Neural progenitor cell (in vitro differentiated cells): Measurements from ENCODE around the gene KLRC4. TPM values are rescaled to one million over a fixed set of nuclear protein-coding genes. Genes with fewer than 3 reads are reported as not detected.
"Not testable (repeated sequence)": the region's sequence is repeated elsewhere in the genome, so short reads cannot be mapped to it uniquely, and the experiment has no call there.

Experiments
- DNase-seq: peaks from one replicate; pipeline ENCODE4 v3.0.0-alpha.2; 2016; ENCODE audit warnings: low spot score
- H2AFZ ChIP-seq: fragments of 200-600 bp; sonication (generic); replicated peaks from 2 replicates; pipeline ENCODE4 v1.6.1; 2016; ENCODE audit warnings: antibody characterized with exemption
- H3F3A ChIP-seq: fragments of 200-600 bp; sonication (generic); 2 replicates; pipeline ENCODE4 v1.6.1; 2016; ENCODE audit warnings: antibody characterized with exemption, low read depth
- H3K27ac ChIP-seq: fragments of 200-600 bp; sonication (generic); 2 replicates; pipeline ENCODE4 v1.5.1; 2016; ENCODE audit warnings: mild to moderate bottlenecking
- H3K27me3 ChIP-seq: fragments of 200-600 bp; sonication (generic); 2 replicates; pipeline ENCODE4 v1.6.1; 2016; ENCODE audit warnings: mild to moderate bottlenecking, moderate library complexity
- H3K36me3 ChIP-seq: fragments of 200-600 bp; sonication (generic); 2 replicates; pipeline ENCODE4 v1.5.1; 2016
- H3K4me1 ChIP-seq: fragments of 200-600 bp; sonication (generic); 2 replicates; pipeline ENCODE4 v1.6.1; 2016; ENCODE audit warnings: mixed run types
- H3K4me2 ChIP-seq: fragments of 200-600 bp; sonication (generic); 2 replicates; pipeline ENCODE4 v1.6.1; 2016
- H3K4me3 ChIP-seq: fragments of 200-600 bp; sonication (generic); 2 replicates; pipeline ENCODE4 v1.5.1; 2016
- H3K79me2 ChIP-seq: fragments of 200-600 bp; sonication (generic); 2 replicates; pipeline ENCODE4 v1.6.1; 2016; ENCODE audit warnings: low read depth
- H3K9ac ChIP-seq: fragments of 200-600 bp; sonication (generic); 2 replicates; pipeline ENCODE4 v1.6.1; 2016
- H3K9me3 ChIP-seq: fragments of 200-600 bp; sonication (generic); 2 replicates; pipeline ENCODE4 v1.5.1; 2016; ENCODE audit warnings: low read depth
- H4K20me1 ChIP-seq: fragments of 200-600 bp; sonication (generic); 2 replicates; pipeline ENCODE4 v1.6.1; 2016; ENCODE audit warnings: low read depth
- H3K27ac Mint-ChIP-seq: 3 replicates; pipeline ENCODE4 v1.8.0; 2021; ENCODE audit warnings: mixed read lengths
- H3K27me3 Mint-ChIP-seq: 2 replicates; pipeline ENCODE4 v1.8.0; 2022; ENCODE audit warnings: low read depth, mild to moderate bottlenecking, inconsistent platforms, moderate library complexity, mixed read lengths; ENCODE audit not compliant: insufficient read depth
- H3K36me3 Mint-ChIP-seq: 3 replicates; pipeline ENCODE4 v1.8.0; 2021; ENCODE audit warnings: mixed read lengths
- H3K4me1 Mint-ChIP-seq: 3 replicates; pipeline ENCODE4 v1.8.0; 2021; ENCODE audit warnings: mixed read lengths
- H3K4me3 Mint-ChIP-seq: 3 replicates; pipeline ENCODE4 v1.8.0; 2021; ENCODE audit warnings: mild to moderate bottlenecking, moderate library complexity, mixed read lengths
- H3K9me3 Mint-ChIP-seq: 3 replicates; pipeline ENCODE4 v1.8.0; 2020; ENCODE audit warnings: mixed read lengths
- CTCF ChIP-seq: fragments of 200-600 bp; sonication (generic); IDR thresholded peaks from 2 replicates; pipeline ENCODE4 v1.5.1; 2017; ENCODE audit warnings: antibody characterized with exemption, mild to moderate bottlenecking
- EZH2 ChIP-seq: fragments of 200-600 bp; sonication (generic); IDR thresholded peaks from 2 replicates; pipeline ENCODE4 v1.6.1; 2017; ENCODE audit warnings: antibody characterized with exemption, mild to moderate bottlenecking, moderate library complexity
- EZH2phosphoT487 ChIP-seq: fragments of 200-600 bp; sonication (generic); IDR thresholded peaks from 2 replicates; pipeline ENCODE4 v1.6.1; 2017; ENCODE audit warnings: antibody characterized with exemption
- total RNA-seq: library from RNA; depleted of rRNA; stranded (reverse); fragments of >200 nt; gene quantifications from 2 replicates; pipeline ENCODE4 v1.2.3, GENCODE V29; 2015; ENCODE audit warnings: low replicate concordance

Gene KLRC4
- total RNA-seq, 1 donor from 2014 or later, result not detected

- H3K27ac Mint-ChIP-seq, result no peak overlapping the region
- H3K4me3 Mint-ChIP-seq, result no peak overlapping the region
- Histone ChIP-seq H3K9me3 (no peaks in the 10 kb centered on the region), H3K4me3 (no peak overlapping the region), H3K4me1 (no peaks in the 10 kb centered on the region), H3F3A (no peaks in the 10 kb centered on the region), H4K20me1 (no peaks in the 10 kb centered on the region), H3K4me2 (no peak overlapping the region), H2AFZ (no peak overlapping the region), H3K27me3 (no peaks in the 10 kb centered on the region), H3K27ac (no peak overlapping the region), H3K36me3 (no peaks in the 10 kb centered on the region), H3K79me2 (no peaks in the 10 kb centered on the region), H3K9ac (no peak overlapping the region)
- TF ChIP-seq CTCF, result no peak
- H3K27me3 Mint-ChIP-seq, result no peaks in the 10 kb centered on the region
- no peak for DNase-seq
- no peaks in the 10 kb centered on the region for H3K36me3 Mint-ChIP-seq
- no peaks in the 10 kb centered on the region for H3K9me3 Mint-ChIP-seq
- no peaks in the 10 kb centered on the region for H3K4me1 Mint-ChIP-seq
These were observed 8.7 kb downstream of the KLRC4 start for GRCh38 chr12:10400829-10401228.

GRCh38 chr12:10398168-10398567 is 11.4 kb downstream of the KLRC4 start:
- H3K4me1 Mint-ChIP-seq, result no peaks in the 10 kb centered on the region
- no peaks in the 10 kb centered on the region for H3F3A ChIP-seq
- H3K27ac Mint-ChIP-seq, result no peak overlapping the region
- H3K9me3 ChIP-seq, result no peaks in the 10 kb centered on the region
- no peak overlapping the region for H3K4me2 ChIP-seq
- no peaks in the 10 kb centered on the region for H3K4me1 ChIP-seq
- no peaks in the 10 kb centered on the region for H4K20me1 ChIP-seq
- H3K36me3 Mint-ChIP-seq, result no peaks in the 10 kb centered on the region
- H3K36me3 ChIP-seq, result no peaks in the 10 kb centered on the region
- no peak overlapping the region for H3K4me3 ChIP-seq
- H3K9ac ChIP-seq, result no peak overlapping the region
- no peaks in the 10 kb centered on the region for H3K27me3 Mint-ChIP-seq
- H3K9me3 Mint-ChIP-seq, result no peaks in the 10 kb centered on the region
- no peak overlapping the region for H3K4me3 Mint-ChIP-seq
- H2AFZ ChIP-seq, result no peak overlapping the region
- no peak for DNase-seq
- H3K27me3 ChIP-seq, result no peaks in the 10 kb centered on the region
- H3K27ac ChIP-seq, result no peak overlapping the region
- no peak for TF ChIP-seq CTCF
- no peak for TF ChIP-seq EZH2phosphoT487
- no peak for TF ChIP-seq EZH2
- no peaks in the 10 kb centered on the region for H3K79me2 ChIP-seq

GRCh38 chr12:10397296-10397695 is 12.3 kb downstream of the KLRC4 start:
- Histone ChIP-seq H3K27me3 (no peaks in the 10 kb centered on the region), H3K79me2 (no peaks in the 10 kb centered on the region), H4K20me1 (no peaks in the 10 kb centered on the region), H3K27ac (no peak overlapping the region), H3K36me3 (no peaks in the 10 kb centered on the region), H3K9ac (no peak overlapping the region), H3K4me2 (no peak overlapping the region), H3K4me1 (no peaks in the 10 kb centered on the region), H3K9me3 (no peaks in the 10 kb centered on the region), H3F3A (no peaks in the 10 kb centered on the region), H2AFZ (no peak overlapping the region), H3K4me3 (no peak overlapping the region)
- no peak for TF ChIP-seq CTCF
- no peak for TF ChIP-seq EZH2
- TF ChIP-seq EZH2phosphoT487, result no peak
- Mint-ChIP-seq H3K27ac (no peak overlapping the region), H3K9me3 (no peaks in the 10 kb centered on the region), H3K27me3 (no peaks in the 10 kb centered on the region), H3K36me3 (no peaks in the 10 kb centered on the region), H3K4me3 (no peak overlapping the region), H3K4me1 (peaks cover 2% of the 10 kb centered on the region)
- DNase-seq, result no peak

GRCh38 chr12:10396176-10396575 is 13.4 kb downstream of the KLRC4 start:
- not testable (repeated sequence) for H3K27me3 Mint-ChIP-seq, DNase-seq, H3K27ac ChIP-seq, H2AFZ ChIP-seq, H3K4me1 ChIP-seq, H3K79me2 ChIP-seq, H3K4me3 Mint-ChIP-seq, H3K4me3 ChIP-seq, H3K9me3 Mint-ChIP-seq, H3K27ac Mint-ChIP-seq, H3K27me3 ChIP-seq, H4K20me1 ChIP-seq, H3K36me3 ChIP-seq, H3K4me2 ChIP-seq, H3K36me3 Mint-ChIP-seq, H3K4me1 Mint-ChIP-seq, H3K9ac ChIP-seq, H3F3A ChIP-seq, H3K9me3 ChIP-seq
